ENCODE results near the gene NTM.

DNA sequence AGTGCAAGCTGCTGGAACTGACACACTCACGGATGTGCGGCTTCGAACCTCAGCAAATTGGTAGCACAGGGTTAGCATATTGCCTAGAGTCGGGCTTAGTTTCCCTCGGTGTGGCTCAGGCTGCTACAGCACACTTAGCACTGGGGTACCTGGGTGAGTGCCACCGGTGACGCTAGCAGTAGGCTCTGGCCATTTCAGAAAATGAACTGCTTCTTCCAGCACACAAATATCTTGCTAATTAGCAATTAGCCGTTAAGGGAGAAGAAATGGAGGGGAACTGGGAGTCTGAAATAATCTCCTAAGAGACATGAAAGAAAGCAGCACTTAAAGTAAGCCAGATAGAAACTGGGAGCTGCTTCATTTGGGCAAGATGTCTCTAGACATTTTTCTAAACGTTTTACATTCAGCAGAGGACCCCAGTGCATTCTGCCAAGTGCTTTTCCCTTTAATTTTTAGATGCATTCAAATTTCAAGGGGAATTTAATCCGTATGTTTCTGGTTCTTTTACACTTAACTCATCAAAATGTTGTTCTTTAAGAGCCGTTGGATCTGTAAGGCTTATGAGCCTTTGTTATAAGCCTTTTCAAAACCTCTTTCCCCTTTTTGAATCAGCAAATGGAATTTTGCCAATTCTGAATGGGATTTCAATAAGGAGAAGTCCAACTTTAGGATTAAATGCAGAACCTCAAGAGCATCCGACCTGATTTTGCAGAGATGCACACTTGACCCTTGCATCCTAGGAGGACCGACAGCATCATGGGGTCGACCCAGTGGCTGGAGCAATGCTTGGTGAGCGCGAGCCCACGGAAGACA is 708.1 kb downstream of the NTM start:
- TF ChIP-seq, protein P1, sequence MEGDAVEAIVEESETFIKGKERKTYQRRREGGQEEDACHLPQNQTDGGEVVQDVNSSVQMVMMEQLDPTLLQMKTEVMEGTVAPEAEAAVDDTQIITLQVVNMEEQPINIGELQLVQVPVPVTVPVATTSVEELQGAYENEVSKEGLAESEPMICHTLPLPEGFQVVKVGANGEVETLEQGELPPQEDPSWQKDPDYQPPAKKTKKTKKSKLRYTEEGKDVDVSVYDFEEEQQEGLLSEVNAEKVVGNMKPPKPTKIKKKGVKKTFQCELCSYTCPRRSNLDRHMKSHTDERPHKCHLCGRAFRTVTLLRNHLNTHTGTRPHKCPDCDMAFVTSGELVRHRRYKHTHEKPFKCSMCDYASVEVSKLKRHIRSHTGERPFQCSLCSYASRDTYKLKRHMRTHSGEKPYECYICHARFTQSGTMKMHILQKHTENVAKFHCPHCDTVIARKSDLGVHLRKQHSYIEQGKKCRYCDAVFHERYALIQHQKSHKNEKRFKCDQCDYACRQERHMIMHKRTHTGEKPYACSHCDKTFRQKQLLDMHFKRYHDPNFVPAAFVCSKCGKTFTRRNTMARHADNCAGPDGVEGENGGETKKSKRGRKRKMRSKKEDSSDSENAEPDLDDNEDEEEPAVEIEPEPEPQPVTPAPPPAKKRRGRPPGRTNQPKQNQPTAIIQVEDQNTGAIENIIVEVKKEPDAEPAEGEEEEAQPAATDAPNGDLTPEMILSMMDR (IDR thresholded peaks at IDR 0.05), result no peak
- TF ChIP-seq POLR2A (IDR thresholded peaks at IDR 0.05), result no peak

Data from uterus (tissue), 2 donors.